ENCODE measurements around the gene FCER1A. TPM values are rescaled to one million over a fixed set of nuclear protein-coding genes. Genes with fewer than 3 reads are reported as not detected.

Gene FCER1A
- not detected for total RNA-seq

- Histone ChIP-seq H3K36me3 (no peaks in the 10 kb centered on the region), H3K9me3 (no peaks in the 10 kb centered on the region), H3K27ac (no peak within 1 kb of the TSS), H3K27me3 (no peaks in the 10 kb centered on the region), H3K4me1 (no peaks in the 10 kb centered on the region), H3K4me3 (no peak within 1 kb of the TSS)
- no peak for TF ChIP-seq CTCF (IDR thresholded peaks at IDR 0.05)
- DNase-seq (ENCODE audit: low spot score in 2 of 2) = no peak
- intact Hi-C loops (cut with DNase I) = no loop called here
Observed at GRCh38 chr1:159302095-159302494, at the start of gene FCER1A. Gene FCER1A (plus strand): TSS chr1:159302336. CDS start chr1:159302365, 29 bp downstream.

GRCh38 chr1:159261311-159261710 is 40.8 kb upstream of the FCER1A start:
- H3K4me1 ChIP-seq = no peaks in the 10 kb centered on the region
- intact Hi-C loops (cut with DNase I) = no loop called here
- peaks cover 0 to 2% of the 10 kb centered on the region in 2 donors for H3K9me3 ChIP-seq
- no peak overlapping the region for H3K27ac ChIP-seq
- no peak for TF ChIP-seq CTCF (IDR thresholded peaks at IDR 0.05)
- H3K4me3 ChIP-seq = no peak overlapping the region
- no peak for DNase-seq (ENCODE audit: low spot score in 2 of 2)
- H3K36me3 ChIP-seq = no peaks in the 10 kb centered on the region
- H3K27me3 ChIP-seq = no peaks in the 10 kb centered on the region

- intact Hi-C loops (cut with DNase I) = no loop called here
Observed at GRCh38 chr1:159261721-159262494, 40.2 kb upstream of the FCER1A start.

GRCh38 chr1:159266832-159267231 is 35.3 kb upstream of the FCER1A start:
- Histone ChIP-seq H3K4me3 (no peak overlapping the region), H3K36me3 (no peaks in the 10 kb centered on the region), H3K4me1 (no peaks in the 10 kb centered on the region), H3K9me3 (no peaks in the 10 kb centered on the region), H3K27me3 (no peaks in the 10 kb centered on the region), H3K27ac (no peak overlapping the region)
- no peak for TF ChIP-seq CTCF (IDR thresholded peaks at IDR 0.05)
- intact Hi-C loops (cut with DNase I) = no loop called here
- DNase-seq (ENCODE audit: low spot score in 2 of 2) = no peak

More at GRCh38 chr1:159261721-159262494, 40.2 kb upstream of the FCER1A start:
- no peak for TF ChIP-seq CTCF (IDR thresholded peaks at IDR 0.05)
- no peak for DNase-seq (ENCODE audit: low spot score in 2 of 2)
- no peaks in the 10 kb centered on the region for H3K27me3 ChIP-seq
- H3K4me1 ChIP-seq = no peaks in the 10 kb centered on the region
- H3K4me3 ChIP-seq = no peak overlapping the region
- H3K9me3 ChIP-seq = no peaks in the 10 kb centered on the region
- no peak overlapping the region for H3K27ac ChIP-seq
- H3K36me3 ChIP-seq = no peaks in the 10 kb centered on the region

- intact Hi-C loops (cut with DNase I) = no loop called here
- Histone ChIP-seq H3K4me1 (no peaks in the 10 kb centered on the region), H3K4me3 (no peak overlapping the region), H3K9me3 (no peaks in the 10 kb centered on the region), H3K27me3 (no peaks in the 10 kb centered on the region), H3K36me3 (no peaks in the 10 kb centered on the region), H3K27ac (no peak overlapping the region)
- no peak for DNase-seq (ENCODE audit: low spot score in 2 of 2)
- no peak for TF ChIP-seq CTCF (IDR thresholded peaks at IDR 0.05)
Observed at GRCh38 chr1:159274631-159275030, 27.5 kb upstream of the FCER1A start.
